GM19351 (cell line): ENCODE results near the gene GRK6.

Experiments used
- ATAC-seq: cut with Tn5 transposase; IDR thresholded peaks from one replicate; pipeline ENCODE4 v1.9.1; 2021; ENCODE audit warnings: mild to moderate bottlenecking, moderate library complexity; ENCODE audit not compliant: unreplicated experiment

The GRK6 gene

GRCh38 chr5:177425196-177425800 lies 1.2 kb upstream of the GRK6 start:
- ATAC-seq, result no peak

- ATAC-seq, result peak; percentile 72
Observed at GRCh38 chr5:177425801-177426565, 493 bp upstream of the GRK6 start.

DNA sequence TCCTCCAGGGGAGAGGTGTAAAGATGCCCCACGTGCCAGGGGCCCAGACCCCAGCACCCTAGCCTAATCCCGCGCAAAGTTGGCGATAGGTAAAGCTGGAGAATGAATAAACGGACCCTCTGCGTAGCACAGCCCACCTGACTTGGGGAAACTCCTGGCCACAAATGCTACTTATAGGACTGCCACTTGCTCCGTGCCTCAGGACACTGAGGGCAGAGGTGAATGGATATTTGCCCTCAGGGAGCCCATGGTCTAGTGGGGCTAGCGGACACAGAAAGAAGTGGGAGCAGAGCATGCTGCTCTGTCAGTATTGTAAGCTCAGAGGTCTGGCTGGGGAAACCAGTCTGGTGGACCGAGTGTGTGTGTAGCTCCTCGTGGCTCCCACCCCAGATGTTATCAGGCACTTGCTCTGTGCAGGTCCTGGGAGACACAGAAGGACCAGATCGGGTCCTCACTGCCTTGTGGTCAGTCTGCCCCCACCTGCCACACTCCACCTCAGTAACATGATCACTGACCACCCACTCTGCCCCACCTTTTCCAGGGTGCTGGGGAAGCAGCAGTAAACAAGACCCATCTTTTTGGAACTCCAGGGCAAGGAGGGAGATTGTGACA lies 841 bp downstream of the GRK6 start:
- ATAC-seq, result no peak

- no peak for ATAC-seq
Observed at GRCh38 chr5:177427919-177428573, 1.6 kb downstream of the GRK6 start.

- ATAC-seq, result no peak
Observed at GRCh38 chr5:177428574-177429217, 2.2 kb downstream of the GRK6 start.

DNA sequence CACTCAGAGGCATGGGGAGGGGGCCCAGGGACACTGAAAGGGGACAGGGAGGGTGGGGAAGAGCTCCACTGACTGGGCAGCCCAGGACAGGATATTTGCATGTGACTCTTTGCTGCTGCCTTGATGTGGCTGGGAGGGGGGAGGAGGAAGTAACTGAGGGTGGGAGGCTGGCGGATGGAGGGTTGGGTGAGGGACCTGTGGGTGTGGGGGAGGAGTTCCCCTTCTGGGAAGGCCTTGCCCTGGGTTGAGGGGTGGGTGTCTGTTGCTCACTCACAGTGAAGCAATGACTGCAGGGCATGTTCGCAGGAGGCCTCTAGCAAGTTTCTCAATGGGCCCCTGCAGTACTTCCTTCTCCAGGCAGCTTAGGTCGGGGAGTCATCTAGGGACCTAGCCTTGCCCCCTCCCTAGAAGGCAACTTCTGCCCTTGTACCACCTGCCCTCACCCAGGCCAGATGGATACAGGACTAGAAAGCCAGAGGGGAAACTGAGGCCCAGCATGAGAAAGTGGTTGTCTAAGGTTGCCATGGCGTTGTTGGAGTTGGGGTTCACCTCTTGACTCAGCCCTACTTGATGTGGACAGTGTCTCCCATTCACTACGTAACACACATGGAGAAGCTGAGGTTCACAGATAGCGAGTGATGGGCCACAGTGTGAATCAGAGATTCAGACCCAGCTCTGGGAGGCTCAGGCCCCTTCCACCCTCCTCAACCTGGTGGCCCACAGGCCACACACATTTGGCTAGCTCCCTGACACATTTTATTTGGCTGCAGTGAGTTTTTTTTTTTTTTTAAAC lies 3.0 kb downstream of the GRK6 start:
- no peak for ATAC-seq

DNA sequence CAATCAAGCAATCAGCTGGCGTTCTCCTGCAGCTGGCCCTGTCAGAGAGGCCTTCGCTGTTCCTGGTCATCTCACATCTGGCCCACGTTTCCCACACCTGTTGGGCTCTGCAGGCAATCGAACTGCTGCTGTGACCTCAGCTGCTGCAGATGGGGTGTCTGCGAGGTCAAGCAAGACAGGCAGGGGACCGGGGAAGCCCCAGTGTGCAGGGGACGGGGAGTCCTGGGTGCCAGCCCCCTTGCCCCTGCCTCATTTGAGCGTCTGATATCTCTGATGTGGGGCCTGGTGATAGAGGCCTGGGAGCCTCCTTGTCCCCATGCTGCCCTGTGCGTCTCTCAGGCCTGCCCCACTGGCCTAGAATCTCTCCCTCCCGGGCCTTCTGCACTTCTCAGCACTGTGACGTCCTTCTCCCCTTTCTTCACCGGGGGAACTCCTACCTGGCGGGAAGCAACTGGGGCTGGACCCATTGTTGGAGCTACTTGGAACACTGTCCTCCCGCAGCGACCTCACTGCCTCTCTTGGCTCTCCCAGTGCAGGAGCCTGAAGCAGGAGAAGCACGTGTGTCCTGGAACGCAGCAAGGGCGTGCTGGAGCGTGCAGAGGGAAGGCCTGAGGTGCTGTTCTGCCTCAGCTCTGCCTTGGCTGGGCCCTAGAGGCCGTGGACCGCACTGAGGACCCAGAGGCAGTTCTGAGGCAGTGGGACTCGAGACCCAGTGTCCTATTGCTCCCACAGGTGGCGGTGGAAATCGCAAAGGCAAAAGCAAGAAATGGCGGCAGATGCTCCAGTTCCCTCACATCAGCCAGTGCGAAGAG lies 3.9 kb downstream of the GRK6 start:
- ATAC-seq, result no peak

- no peak for ATAC-seq
Observed at GRCh38 chr5:177430972-177431316, 4.5 kb downstream of the GRK6 start.

- peak; percentile 44 for ATAC-seq
Observed at GRCh38 chr5:177431317-177432142, 5.1 kb downstream of the GRK6 start.

GRCh38 chr5:177432143-177432838 lies 5.8 kb downstream of the GRK6 start:
- ATAC-seq, result peak; percentile 8

DNA sequence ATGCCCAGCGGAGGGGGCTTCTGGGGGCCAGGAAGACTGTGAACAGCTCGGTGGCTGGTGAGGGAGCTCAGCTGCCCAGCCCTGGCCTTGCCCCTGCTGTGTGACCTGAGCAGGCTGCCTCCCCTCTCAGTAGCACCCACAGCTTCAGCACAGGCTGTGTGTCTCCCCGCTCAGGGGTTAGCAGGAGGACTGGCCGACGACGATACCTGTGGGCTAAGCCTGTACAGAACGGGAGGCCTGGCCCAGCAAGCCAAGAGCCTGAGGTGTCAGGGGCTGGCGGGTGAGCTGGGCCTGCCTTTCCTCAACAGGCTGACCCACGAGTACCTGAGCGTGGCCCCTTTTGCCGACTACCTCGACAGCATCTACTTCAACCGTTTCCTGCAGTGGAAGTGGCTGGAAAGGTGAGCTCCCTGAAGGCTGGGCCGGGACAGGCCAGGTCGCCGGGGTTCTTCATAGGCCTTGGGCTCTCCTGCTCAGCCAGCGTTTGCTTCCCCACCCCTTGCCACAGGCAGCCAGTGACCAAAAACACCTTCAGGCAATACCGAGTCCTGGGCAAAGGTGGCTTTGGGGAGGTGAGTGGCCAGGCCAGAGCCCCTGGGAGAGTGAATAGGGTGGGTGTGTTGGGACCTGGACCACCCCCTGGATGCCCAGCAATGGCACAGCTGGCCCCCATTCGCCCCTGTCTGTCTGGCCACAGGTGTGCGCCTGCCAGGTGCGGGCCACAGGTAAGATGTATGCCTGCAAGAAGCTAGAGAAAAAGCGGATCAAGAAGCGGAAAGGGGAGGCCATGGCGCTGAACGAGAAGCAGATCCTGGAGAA lies 6.6 kb downstream of the GRK6 start:
- no peak for ATAC-seq

DNA sequence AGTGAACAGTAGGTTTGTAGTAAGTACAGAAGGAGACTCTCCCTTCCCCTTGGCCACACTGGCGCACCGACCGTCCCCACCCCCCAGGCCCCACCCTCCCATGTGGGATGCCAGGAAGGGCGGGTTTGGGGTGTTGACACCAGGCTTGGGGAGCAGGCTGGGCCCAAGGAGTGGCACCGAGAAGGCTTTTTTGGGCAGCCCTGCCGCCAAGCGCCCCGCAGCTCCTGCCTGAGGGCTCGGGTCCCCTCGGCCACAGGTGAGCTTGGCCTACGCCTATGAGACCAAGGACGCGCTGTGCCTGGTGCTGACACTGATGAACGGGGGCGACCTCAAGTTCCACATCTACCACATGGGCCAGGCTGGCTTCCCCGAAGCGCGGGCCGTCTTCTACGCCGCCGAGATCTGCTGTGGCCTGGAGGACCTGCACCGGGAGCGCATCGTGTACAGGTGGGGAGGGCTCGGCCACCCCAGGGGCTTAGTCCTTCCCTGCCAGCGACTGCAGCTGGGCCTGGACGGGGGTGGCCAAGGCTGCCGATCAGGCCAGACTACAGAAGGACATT lies 7.3 kb downstream of the GRK6 start:
- ATAC-seq, result no peak

DNA sequence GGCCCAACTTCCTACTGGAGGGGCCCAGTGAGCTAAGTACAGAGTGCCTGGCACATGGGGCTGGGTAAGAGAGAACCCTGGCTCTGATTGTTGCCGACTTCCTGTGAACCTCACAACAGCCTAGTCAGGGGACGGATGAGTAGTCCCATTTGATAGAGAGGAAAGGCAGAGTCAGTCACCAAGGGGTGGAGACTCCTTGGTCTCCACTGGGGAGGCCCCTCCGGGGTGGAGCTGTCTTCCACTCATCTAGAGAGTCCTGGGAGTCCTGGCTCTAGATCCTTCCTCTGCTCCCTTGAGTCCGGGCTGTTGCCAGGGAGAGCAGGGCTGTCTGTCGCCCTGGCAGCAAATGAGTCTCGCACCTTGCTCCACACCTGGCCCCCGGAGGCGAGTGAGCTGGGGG lies 8.0 kb downstream of the GRK6 start:
- no peak for ATAC-seq

DNA sequence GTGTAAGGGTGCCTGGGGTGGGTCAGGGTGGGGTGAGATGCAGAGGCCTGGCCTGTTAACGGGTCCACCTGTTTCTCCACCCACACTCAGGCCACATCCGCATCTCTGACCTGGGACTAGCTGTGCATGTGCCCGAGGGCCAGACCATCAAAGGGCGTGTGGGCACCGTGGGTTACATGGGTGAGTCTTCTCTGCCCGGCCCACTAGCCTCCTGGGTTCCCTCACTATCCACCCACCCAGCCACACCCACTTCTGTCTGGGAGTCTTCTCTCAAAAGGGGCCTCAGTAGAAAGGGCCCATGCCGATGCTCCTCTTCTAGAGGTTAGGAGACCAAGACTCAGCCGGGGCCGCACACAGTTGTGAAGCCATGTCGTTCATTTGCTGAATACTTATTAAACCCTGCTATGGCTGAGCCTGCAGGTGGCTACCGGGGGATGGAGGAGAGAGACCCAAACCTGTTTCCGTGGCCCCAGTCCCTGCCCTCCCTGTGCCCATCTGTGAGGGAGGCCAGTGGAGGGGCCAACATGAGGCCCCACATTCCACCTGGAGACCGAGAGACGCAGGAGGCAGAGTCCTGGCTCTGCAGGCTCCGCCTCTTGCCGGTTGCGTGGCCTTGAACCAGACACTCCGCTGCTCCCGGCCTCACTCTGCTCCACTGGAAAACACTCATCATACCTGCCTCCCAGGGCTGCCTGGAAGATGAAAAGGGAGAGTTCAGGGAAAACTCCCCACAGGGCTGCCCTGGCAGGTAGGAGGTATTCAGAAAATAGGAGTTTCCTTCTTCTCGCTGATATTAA lies 8.7 kb downstream of the GRK6 start:
- ATAC-seq, result no peak

- no peak for ATAC-seq
Observed at GRCh38 chr5:177435847-177436536, 9.5 kb downstream of the GRK6 start.

DNA sequence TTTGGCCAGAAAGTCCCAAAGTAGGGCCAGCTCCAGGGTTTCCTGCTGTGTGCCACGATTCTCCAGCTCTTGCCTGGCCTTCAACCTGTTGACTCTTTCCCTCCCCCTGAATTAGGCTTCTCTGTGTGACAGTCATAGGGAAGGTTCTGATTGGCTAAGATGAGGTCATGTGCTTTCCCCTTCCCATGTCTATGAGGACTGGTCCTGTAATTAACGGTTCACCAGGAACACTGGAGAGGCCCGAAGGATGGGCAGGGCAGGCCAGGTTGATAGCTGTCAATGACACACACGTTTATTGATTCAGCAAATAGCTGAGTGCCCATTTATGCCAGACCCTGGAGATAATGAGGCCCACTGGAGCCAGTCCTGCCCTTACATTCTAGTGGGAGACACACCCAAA lies 11.1 kb downstream of the GRK6 start:
- no peak for ATAC-seq
